Measurements from ENCODE around the gene TLE1.
"Not testable (repeated sequence)": the region's sequence is repeated elsewhere in the genome, so short reads cannot be mapped to it uniquely, and the experiment has no call there.

The TLE1 gene

DNA sequence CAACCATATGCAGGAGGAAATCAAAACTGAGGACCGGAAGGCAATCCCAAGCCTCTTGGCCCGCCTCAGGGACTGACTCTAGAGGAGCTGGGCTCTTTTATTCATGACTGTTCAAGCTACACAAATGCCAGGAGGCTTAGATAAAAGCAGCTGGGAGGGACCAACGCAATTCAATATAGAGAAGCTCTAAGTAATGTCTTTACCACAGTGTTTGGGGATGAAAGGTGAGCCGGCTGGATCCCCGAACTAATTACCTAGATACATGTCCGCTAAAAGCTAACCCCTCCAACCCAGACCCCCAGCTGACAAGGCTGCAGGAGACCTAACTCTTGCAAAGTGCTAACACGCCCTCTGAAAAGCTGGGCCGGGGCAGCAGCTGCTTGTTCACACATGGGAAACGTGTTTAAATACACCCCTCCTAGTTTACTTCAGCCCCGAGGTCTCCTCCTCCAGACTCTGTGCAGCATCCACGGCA, 67.5 kb downstream of the TLE1 start:
- no peak for DNase-seq

DNA sequence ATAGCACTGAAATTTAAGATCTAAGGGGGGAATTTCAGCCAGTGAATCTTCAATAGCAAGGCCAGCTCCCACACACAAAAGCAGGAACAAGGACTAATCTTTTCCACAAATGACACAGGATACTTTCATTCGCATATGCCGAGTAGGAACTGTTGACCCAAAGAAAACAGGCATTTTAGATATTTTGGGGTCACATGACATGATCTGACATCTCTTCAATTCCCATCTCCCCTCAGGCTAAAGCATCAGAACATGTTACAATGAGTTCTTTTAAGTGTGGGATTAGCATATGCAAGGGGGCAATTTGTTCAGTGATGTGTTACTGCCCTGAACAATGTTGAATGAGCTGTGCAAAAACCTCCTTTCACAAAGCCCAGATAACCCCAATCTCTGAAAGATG, 68.2 kb downstream of the TLE1 start:
- no peak for DNase-seq

DNA sequence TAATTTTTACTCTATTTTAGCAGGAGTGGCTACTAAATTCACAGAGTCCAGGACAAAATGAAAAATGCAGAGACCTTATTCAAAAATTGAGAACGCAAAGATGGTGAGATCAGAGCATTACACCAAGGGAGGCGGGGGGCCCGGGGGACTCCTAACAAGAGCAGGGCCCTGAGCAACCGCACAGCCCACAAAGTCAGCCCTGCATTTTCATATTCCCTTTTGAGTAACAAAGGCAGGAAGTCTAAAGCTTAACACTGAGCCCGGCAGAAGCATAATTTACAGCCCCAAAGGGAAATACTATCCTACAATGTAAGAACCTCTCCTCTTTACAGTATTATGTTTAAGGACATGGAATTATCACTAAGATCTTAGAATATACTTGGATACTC, 69.4 kb downstream of the TLE1 start:
- DNase-seq = no peak

DNA sequence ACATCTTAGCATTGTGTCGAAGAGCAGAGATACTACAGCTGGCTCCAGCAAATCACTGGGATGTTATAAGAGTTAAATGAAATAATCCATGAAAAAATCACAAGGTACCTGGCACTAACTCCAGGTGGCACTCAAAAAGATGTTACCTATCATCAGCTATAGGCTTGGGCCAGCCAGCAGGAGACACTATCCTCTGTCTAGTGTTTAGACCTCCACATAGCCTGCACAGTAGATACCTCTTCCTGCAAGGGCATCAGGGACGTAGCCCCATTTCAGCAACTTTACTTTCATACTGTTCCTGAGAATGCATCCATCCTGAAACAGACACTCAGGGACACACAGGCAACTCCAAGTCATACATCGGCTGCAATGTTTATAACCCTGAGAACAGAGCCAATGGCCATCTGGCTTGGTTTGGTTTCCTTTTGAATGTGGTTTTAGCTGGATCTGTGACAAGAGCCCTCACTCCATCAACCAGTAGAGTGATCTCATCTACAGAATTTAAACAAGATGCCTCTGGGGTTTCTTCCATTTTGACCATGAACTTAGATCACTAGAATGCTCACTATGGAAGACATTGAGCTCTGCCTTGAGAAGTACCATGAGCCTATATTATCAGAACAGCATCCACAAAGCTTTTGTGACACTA, 69.9 kb downstream of the TLE1 start:
- DNase-seq = no peak

DNA sequence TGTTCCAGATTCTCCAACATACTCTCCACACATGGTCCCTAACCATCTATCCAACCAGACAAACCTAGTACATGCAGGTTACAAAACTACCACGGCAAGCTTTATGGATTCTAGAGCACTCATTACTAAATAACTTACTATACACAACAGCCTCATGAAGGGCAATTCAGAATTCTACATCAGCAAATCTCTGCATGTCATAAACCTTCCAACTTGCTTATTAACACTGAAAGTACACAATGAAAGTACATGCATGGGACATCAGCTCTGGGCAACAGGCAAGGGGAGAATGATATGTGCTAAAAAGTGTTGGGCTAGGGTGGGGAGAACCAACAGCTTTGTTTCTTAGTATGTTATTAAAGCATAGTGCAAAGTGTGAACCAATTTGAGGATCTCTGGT, 70.4 kb downstream of the TLE1 start:
- no peak for DNase-seq

DNA sequence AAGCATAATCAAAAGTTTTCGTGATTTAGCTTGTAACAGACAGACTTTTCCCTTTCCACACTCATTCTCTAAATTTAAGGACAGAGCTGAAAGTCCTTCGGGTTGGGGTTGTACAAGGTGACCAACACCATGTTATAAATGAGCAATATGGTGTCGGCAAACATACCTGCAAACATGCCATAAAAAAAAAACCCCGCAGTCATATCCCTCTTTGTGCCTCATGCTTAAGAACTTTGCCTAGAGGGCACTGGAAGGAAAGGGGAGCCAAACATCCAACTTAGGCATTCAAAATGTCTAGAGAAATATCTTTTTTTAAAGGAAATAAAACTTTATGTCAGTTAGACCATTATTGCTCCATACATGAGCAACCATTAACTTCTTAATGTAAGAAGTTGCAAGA, 73.2 kb downstream of the TLE1 start:
- no peak for DNase-seq

DNA sequence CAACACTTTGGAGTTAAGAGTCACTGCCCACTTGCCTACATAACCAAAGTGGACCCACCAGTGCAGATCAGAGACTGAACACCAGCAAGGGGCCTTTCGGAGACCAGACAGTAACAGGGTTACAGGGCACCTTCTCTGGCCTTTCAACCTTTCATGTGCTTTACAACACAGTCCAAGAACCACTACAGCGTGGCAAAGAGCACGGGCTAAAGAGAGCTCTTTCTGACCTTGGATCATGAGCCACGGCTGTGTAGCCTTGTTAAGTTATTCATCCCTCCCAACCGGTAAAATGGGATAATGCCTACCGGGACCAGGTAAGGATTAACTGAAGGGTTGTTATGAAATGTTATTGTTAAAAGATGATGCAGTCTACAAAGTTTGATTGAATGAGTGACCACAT, 75.0 kb downstream of the TLE1 start:
- no peak for DNase-seq

DNA sequence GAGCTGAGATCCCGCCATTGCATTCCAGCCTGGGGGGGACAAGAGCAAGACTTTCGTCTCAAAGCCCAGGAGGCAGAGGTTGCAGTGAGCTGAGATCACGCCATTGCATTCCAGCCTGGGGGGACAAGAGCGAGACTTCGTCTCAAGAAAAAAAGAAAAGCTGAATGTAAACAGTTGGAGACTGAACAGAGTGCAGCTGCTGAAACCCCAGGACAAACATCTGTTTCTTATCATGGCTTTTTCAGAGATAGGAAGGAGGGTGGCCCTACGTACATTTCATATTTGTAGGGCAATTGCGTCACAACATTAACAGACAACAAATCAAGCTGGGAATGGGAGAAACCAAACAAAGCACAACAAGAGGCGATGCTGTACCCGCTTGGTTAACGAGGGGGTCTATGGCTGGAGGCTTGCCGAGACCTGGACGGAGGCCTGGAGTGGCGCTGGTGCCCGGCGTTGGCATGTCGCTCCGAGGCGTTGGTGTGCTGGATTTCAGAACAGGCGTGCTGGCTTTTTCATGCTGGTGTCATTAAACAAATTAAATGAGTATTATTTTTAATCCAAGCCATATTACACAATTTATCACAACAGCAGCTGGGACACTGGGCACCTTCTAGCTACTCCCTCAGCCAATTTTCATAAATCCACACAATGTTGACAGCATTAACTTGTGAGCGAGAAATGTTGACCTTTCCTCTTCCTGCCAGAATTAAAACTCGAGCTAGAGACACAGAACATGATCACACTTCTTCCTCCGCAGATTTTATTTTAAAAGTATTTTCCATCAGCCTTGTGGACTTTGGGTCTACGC, 76.1 kb downstream of the TLE1 start:
- no peak for DNase-seq

DNA sequence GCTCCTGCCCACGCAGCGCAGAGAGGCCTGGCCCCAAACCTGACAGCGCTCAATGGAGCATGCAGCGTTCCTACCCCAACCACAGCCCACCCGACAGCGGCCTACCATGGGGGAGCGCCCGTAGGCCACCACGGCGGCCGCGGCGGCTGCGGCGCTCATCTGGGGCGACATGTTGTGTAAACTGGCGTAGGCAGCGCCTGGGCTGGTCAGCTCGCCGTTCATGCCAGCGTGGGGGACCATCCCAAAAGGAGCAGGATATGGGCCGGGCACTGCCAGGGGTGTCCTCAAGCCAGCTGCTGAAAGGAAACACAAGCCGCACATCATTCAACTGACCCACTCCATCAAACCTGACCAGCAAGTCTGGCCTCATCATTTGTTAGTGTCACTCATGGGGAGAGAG, 77.7 kb downstream of the TLE1 start:
- DNase-seq = no peak

DNA sequence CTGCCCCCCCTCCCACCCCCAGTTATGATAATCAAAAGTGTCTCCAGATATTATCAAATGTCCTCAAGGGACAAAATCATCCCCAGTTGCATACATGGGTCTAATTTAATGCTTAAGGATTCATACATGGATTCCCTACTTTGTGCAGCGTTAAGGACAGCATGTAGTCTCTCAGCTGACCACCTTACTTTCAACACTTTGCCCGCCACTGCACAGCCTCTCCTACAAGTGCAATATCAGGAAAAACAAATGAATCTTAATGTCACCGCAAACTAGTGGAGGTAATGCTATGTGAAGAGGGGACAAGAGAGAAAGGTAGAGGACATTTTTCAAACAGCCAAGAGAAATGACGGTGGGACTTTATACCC, 78.6 kb downstream of the TLE1 start:
- no peak for DNase-seq

DNA sequence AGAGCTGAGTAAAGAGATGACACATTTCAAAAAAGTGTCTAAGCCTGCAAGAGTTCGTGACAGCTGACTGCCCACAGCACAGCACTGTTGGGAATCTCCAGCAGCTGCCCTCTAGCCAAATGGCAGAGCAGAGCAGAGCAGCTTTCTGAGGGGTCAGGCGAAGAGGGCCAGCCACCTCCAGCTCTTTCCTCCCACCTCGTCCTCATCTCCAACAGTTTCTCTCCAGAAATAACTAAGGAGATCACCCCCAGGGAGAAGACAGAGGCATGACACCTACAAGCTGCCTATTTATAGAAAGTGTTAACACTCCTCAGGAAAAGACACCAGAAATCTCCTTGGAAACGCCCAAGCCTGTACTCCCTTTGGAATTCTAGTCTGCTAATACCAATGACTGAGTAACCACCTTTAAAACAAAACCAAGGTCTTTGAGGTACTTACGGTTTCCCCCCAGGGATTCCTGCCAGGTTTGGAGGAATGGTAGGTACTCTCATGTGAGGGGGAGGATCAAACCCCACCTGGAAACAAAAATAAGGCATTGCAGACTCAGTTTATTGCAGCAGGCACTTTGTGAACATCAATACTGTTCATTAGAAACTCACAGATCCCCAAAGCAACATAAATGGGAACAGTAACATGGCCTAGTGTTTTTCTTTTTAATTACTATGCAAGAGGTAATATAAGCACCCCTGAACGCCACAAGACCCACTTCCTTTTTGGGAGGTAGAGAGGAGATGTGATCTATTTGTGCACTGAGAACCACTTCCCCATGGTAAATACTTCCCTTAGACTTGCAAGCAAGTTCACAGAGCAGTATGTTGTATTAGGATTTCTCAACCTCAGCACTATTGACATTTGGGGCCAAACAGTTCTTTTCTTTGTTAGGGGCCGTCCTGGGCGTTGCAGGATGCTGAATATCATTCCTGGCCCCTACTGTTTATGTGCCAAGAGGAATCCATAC, 79.3 kb downstream of the TLE1 start:
- DNase-seq = no peak

DNA sequence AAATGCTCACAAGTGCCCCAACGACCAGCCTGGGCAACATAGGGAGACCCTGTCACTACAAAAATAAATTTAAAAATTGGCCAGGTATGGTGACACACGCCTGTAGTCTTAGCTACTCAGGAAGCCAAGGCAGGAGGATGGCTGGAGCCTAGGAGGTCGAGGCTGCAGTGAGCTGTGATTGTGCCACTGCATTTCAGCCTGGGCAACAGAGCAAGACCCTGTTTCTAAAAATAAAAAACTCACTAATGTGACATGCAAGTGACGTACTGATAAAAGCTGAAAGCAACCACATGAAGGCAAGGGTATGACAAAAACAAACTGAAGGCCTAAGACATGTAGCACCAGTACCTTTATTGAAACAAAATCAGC, 81.1 kb downstream of the TLE1 start:
- no peak for DNase-seq

DNA sequence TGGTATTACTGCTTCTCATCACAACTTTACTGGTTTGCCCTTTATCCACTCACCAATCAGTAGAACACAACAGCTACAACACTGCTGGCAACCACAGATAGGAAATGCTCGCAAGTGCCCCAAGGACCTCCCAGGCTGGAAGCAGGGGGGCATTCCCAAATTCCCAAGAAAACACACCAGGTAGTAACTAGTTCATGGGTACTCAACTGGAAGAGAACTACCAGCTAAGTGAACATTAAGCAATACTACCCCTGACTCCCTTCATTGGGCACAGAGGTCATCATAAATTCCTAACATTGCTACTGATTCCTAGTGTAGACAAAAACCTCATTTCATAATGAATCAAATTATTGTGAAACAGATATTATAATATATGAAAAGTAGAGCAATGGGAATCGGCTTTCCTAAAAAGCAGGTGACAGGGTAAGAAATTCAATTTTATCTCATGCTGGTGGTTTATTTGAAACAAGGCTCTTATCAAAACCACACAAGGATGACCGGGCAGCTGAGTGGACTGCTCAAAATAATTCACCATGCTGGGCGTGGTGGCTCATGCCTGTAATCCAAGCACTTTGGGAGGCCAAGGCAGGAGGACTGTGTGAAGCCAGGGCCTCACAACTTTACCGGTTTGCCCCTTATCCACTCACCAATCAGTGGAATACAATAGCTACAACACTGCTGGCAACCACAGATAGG, 81.6 kb downstream of the TLE1 start:
- no peak for DNase-seq

DNA sequence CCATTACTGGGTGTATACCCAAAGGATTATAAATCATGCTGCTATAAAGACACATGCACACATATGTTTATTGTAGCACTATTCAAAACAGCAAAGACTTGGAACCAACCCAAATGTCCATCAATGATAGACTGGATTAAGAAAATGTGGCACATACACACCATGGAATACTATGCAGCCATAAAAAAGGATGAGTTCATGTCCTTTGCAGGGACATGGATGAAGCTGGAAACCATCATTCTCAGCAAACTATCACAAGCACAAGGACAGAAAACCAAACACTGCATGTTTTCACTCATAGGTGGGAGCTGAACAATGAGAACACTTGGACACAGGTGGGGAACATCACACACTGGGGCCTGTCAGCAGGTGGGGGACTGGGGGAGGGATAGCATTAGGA, 83.1 kb downstream of the TLE1 start:
- DNase-seq = not testable (repeated sequence)

DNA sequence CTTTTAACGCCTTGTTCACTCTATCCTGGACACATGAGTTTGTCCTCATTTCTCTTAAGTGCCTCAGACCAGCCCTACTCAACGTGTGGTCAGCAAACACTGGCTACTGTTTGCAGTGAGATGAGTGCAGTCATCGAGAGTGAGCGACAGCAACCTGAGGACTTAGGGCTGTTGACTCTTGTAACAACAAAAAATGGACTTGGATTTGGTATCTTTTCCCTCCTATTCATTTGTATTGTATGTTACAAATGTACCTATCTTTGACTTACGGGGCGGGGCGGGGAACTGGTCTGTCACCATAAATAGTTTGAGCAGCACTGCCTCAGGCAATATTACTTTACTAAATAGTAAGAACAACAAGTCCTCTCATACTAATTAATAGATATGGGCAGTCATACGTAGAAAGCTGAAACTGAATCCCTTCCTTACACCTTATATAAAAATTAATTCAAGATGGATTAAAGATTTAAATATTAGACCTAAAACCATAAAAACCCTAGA, 84.1 kb downstream of the TLE1 start:
- DNase-seq = no peak

DNA sequence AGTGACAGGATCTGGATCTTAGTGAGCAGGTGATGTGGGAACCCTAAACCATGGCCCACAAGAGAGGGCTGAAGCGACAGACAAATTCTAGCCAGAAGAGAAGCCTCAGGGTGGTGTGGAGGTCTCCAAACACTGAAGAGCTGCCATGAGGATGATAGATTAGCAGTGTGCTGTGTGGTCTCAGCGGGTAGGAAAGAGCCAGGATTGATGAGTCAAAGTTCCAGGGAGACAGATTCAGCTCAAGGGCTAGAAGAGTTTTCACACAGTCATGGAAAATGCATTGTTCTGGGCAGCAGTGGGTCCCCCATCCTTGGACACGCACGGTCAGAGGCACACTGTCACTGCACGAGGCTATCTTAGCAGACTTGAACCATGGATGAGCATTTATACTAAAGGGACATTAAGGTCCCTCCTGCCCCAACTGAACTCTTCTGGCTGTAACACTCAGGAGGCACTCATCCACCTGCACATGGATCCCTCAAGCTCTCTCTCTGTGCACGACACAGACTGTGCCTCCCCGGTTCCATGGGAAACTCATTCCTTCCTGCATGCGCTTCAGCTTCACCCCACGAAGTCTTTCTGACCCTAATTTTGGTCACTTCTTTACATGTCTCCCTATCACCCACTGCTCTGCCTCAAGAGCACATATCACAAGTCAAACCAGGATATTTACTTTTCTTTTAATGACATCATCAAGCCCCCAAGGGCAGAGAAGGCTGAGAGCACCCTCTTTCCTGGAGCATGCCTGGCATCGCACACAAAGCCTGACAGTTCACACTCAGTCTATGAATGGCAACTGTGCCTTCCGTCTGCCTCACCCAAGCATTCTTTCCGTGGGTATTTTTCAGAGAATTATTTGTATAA, 84.8 kb downstream of the TLE1 start:
- DNase-seq = no peak

DNA sequence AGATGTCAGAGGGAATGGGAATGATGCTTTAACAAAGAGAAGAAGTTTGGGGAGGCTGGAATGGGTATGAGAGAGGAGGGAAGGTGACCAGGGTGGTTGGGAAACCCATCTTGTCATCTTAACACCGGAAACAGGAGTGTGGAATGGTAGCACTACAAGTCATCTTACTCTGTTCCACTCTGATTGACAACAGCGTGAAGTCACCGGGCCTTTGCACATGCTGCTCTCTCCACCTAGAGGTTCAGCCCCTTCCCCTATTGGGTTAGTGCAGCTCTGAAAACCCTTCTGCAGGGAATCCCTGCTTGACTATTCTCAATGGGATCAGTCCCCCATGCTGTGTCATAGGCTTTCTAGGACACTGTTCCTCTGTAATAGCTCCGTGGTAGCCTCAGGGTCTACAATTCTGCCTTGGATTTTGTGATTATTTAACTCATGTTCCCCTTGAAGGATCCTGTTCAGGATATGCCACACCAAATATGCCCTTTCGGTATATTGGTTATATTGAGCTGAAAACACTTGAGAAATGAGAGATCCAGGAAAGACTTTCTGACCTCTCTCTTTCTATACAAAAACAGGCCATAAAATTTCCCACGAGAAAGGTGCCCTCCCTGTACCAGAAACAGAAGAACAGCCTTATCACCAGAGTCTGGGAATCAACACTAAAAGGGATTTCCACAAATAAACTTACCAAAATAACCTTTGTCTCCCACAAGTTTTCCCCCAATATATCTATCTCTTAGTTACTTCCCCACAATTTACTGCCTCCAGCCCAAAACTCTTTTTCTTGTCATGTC, 86.3 kb downstream of the TLE1 start:
- no peak for DNase-seq

DNA sequence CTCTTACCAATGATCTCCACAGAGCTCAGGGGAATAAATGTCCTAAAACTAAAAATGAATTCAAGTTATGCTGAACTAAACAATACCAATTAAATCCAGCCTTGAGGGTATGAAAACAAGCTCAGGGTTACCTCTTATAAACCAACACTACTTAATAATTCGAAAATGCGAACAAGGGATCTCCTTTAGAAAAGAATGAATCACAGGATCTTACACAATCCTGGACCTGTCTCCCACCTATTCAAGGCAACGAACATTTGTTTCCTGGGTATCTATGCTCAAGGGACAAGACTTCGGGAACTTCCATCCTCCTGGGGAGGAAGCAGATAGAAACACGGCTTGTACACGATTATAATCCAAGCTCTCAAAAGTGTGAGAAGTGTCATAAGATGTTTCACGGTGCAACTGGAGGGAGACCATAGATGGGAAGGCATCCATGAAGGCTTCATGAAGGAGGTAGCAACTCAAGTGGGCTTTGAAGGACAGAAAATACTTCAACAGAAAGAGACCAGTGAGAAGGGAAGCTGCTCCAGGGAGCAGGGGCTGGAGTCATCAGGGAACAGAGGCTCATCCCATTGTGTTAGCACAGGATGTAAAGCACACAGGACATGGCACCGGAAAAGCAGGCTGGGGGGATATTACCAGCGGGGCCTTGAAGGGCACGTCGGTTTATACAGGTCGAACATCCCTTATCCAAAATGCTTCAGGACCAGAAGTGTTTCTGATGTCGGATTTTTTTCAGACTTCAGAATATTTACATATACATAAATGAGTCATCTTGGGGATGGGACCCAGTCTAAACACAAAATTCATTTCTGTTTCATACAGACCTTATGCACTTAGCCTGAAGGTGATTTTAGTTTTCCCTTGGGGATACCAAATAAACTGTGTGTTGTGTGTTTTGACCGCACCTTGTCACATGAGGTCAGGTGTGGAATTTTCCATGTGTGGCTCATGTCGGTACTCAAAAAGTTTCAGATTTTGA, 87.4 kb downstream of the TLE1 start:
- no peak for DNase-seq

DNA sequence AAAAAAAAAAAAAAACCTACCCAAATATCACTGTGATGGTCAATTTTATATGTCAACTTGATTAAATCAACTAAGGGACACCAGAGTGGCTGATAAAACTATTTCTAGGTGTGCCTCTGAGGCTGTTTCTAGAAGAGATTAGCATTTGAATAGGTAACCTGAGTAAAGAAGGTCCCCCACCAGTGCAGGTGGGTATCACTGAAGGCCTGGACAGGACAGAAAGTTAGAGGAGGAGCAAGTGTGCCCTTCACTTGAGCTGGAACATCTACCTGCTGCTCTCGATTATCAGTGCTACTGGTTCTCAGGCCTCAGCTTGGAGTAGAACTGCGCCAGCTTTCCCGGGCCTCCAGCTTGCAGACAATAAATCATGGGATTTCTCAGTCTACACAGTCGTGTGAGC, 88.7 kb downstream of the TLE1 start:
- no peak for DNase-seq

DNA sequence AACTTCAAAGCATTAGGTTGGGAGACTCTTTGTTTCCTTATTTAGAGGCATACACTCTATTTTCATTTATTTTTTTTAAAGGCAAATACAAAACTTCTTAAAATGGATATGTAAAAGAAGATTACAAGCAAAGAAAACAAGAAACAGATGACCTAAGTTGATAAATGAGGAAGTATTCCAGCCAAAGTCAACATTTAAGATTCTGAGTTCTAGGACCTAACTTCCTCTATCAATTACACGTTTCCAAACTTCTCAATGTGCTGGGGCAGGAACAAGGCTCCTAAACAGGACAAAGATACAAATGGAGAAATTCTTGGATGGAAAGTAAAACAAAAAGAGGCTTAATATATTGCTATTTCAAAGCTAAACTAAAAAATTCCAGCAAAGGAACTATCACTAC, 89.5 kb downstream of the TLE1 start:
- no peak for DNase-seq

Measured in activated gamma-delta T cell treated with Interleukin-2 at 50 U/mL for 16 hours (primary cell).